HEK293 (cell line): ENCODE measurements around the gene TIMP2.

Source experiments
- KLF1 ChIP-seq: fragments of 450-650 bp; formaldehyde crosslinking; IDR thresholded peaks from 2 replicates; pipeline ENCODE4 v1.5.1; 2016; ENCODE audit warnings: missing biosample characterization, missing genetic modification characterization
- KLF10 ChIP-seq: fragments of 450-650 bp; IDR thresholded peaks from 2 replicates; pipeline ENCODE4 v1.5.1; 2018; ENCODE audit warnings: missing biosample characterization, mild to moderate bottlenecking, missing genetic modification characterization
- OSR2 ChIP-seq: fragments of 450-650 bp; formaldehyde crosslinking; IDR thresholded peaks from 2 replicates; pipeline ENCODE4 v1.5.1; 2016; ENCODE audit warnings: missing biosample characterization, missing genetic modification characterization
- SP2 ChIP-seq: fragments of 450-650 bp; formaldehyde crosslinking; IDR thresholded peaks from 2 replicates; pipeline ENCODE4 v1.5.1; 2016; ENCODE audit warnings: missing biosample characterization, missing genetic modification characterization
- TCF7L2 ChIP-seq: IDR thresholded peaks from 2 replicates; pipeline ENCODE4 v1.6.1; 2011; ENCODE audit warnings: low read depth, mild to moderate bottlenecking, inconsistent platforms, low read length, moderate library complexity, borderline replicate concordance
- WT1 ChIP-seq: fragments of 450-650 bp; formaldehyde crosslinking; IDR thresholded peaks from 2 replicates; pipeline ENCODE4 v1.5.1; 2016; ENCODE audit warnings: missing biosample characterization, missing genetic modification characterization
- ZNF221 ChIP-seq: fragments of 450-650 bp; formaldehyde crosslinking; IDR thresholded peaks from 2 replicates; pipeline ENCODE4 v1.5.1; 2017; ENCODE audit warnings: missing biosample characterization, missing genetic modification characterization, borderline replicate concordance
- ZNF324 ChIP-seq: fragments of 450-650 bp; formaldehyde crosslinking; IDR thresholded peaks from 2 replicates; pipeline ENCODE4 v1.5.1; 2016; ENCODE audit warnings: missing biosample characterization, missing genetic modification characterization
- ZNF341 ChIP-seq: fragments of 450-650 bp; formaldehyde crosslinking; IDR thresholded peaks from 2 replicates; pipeline ENCODE4; 2016; ENCODE audit warnings: low read depth, missing biosample characterization, missing genetic modification characterization
- ZNF391 ChIP-seq: fragments of 450-650 bp; formaldehyde crosslinking; IDR thresholded peaks from 2 replicates; pipeline ENCODE4 v1.5.1; 2016; ENCODE audit warnings: low read depth, missing biosample characterization, missing genetic modification characterization, borderline replicate concordance
- ZNF394 ChIP-seq: fragments of 450-650 bp; formaldehyde crosslinking; IDR thresholded peaks from 2 replicates; pipeline ENCODE4 v1.5.1; 2016; ENCODE audit warnings: missing biosample characterization, missing genetic modification characterization, mild to moderate bottlenecking, moderate library complexity, borderline replicate concordance
- ZNF510 ChIP-seq: fragments of 450-650 bp; formaldehyde crosslinking; IDR thresholded peaks from 2 replicates; pipeline ENCODE4 v1.5.1; 2018; ENCODE audit warnings: mild to moderate bottlenecking, missing genetic modification characterization, missing biosample characterization; ENCODE audit not compliant: insufficient replicate concordance
- ZNF600 ChIP-seq: fragments of 450-650 bp; formaldehyde crosslinking; IDR thresholded peaks from 2 replicates; pipeline ENCODE4 v1.5.1; 2016; ENCODE audit warnings: missing biosample characterization, missing genetic modification characterization
- ZNF610 ChIP-seq: fragments of 450-650 bp; formaldehyde crosslinking; IDR thresholded peaks from 2 replicates; pipeline ENCODE4 v1.5.1; 2016; ENCODE audit warnings: missing biosample characterization, missing genetic modification characterization, borderline replicate concordance
- ZNF777 ChIP-seq: fragments of 450-650 bp; formaldehyde crosslinking; IDR thresholded peaks from 2 replicates; pipeline ENCODE4 v1.5.1; 2017; ENCODE audit warnings: missing biosample characterization, missing genetic modification characterization, borderline replicate concordance
- ZNF792 ChIP-seq: fragments of 450-650 bp; formaldehyde crosslinking; IDR thresholded peaks from 2 replicates; pipeline ENCODE4 v1.5.1; 2016; ENCODE audit warnings: missing biosample characterization, missing genetic modification characterization
- TF ChIP-seq, protein P1 (sequence below): fragments of 450-650 bp; formaldehyde crosslinking; IDR thresholded peaks from 2 replicates; pipeline ENCODE4 v1.5.1; 2016; ENCODE audit warnings: missing biosample characterization, missing genetic modification characterization, low read depth
- TF ChIP-seq, protein P2 (sequence below): fragments of 450-650 bp; formaldehyde crosslinking; IDR thresholded peaks from 2 replicates; pipeline ENCODE4 v1.5.1; 2016; ENCODE audit warnings: missing biosample characterization, missing genetic modification characterization
- TF ChIP-seq, protein P3 (sequence below): fragments of 450-650 bp; formaldehyde crosslinking; IDR thresholded peaks from 2 replicates; pipeline ENCODE4 v1.5.1; 2016; ENCODE audit warnings: missing biosample characterization, missing genetic modification characterization
- TF ChIP-seq, protein P4 (sequence below): fragments of 450-650 bp; formaldehyde crosslinking; IDR thresholded peaks from 2 replicates; pipeline ENCODE4 v1.5.1; 2016; ENCODE audit warnings: missing biosample characterization, missing genetic modification characterization
- TF ChIP-seq, protein P5 (sequence below): fragments of 450-650 bp; formaldehyde crosslinking; optimal IDR thresholded peaks from 2 replicates; pipeline ENCODE3; 2016; ENCODE audit warnings: missing biosample characterization, mild to moderate bottlenecking, missing genetic modification characterization
- TF ChIP-seq, protein P6 (sequence below): IDR thresholded peaks from 2 replicates; pipeline ENCODE4 v1.6.1; 2011; ENCODE audit warnings: mild to moderate bottlenecking, low read depth, low read length, borderline replicate concordance
- TF ChIP-seq, protein P7 (sequence below): fragments of 450-650 bp; formaldehyde crosslinking; IDR thresholded peaks from 2 replicates; pipeline ENCODE4 v1.5.1; 2016; ENCODE audit warnings: missing biosample characterization, missing genetic modification characterization

TIMP2 gene

DNA sequence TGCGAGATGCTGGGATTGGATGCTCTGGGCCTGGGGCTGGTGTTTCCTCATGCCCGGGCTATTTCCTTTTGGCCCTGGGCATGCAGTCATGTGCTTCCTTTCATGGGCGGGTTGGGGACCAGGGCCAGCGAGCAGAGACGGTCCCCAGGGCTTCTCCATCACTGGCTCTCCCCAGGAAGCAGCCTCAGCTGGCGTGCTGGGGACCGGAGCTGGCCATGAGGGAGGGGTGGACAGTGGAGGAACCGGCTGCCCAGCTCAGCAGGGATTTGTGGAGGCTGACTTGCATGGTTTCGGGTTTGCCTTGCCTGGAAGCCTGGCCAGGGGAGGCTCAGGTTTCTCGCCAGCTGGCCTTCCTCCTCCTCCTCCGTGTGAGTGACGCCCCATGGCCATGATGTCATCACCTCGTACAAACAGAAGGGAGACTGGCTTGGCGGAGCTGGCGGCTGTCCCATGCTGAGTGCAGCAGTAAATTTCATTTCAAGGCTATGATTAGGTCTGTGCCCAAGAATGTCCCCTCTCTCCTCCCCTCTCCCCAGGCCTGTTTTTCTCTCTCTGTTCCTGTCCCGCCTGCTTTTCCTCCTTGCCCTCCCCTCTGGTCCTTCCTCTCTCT is 8.9 kb upstream of the TIMP2 start (continued):
- TF ChIP-seq SP2 (tag by site-specific recombination) (peak; percentile 70), ZNF777 (tag by site-specific recombination) (no peak), ZNF221 (tag by site-specific recombination) (no peak), ZNF510 (tag by site-specific recombination) (no peak), ZNF324 (tag by site-specific recombination) (peak; percentile 52), ZNF600 (tag by site-specific recombination) (peak; percentile 83; the same call in 1 of the 2 replicates), ZNF391 (peak; percentile 77; the same call in 1 of the 2 replicates), ZNF792 (tag by site-specific recombination) (peak; percentile 14; the same call in 1 of the 2 replicates), KLF10 (tag by site-specific recombination) (peak; percentile 85), TCF7L2 (no peak), ZNF394 (tag by site-specific recombination) (peak; percentile 49; the same call in 1 of the 2 replicates), ZNF610 (tag by site-specific recombination) (no peak), ZNF341 (peak; percentile 97), KLF1 (peak; percentile 78), WT1 (tag by site-specific recombination) (peak; percentile 94), OSR2 (tag by site-specific recombination) (peak; percentile 55)
- TF ChIP-seq, protein P1, sequence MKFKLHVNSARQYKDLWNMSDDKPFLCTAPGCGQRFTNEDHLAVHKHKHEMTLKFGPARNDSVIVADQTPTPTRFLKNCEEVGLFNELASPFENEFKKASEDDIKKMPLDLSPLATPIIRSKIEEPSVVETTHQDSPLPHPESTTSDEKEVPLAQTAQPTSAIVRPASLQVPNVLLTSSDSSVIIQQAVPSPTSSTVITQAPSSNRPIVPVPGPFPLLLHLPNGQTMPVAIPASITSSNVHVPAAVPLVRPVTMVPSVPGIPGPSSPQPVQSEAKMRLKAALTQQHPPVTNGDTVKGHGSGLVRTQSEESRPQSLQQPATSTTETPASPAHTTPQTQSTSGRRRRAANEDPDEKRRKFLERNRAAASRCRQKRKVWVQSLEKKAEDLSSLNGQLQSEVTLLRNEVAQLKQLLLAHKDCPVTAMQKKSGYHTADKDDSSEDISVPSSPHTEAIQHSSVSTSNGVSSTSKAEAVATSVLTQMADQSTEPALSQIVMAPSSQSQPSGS (tag by site-specific recombination), result peak; percentile 99
- TF ChIP-seq, protein P2, sequence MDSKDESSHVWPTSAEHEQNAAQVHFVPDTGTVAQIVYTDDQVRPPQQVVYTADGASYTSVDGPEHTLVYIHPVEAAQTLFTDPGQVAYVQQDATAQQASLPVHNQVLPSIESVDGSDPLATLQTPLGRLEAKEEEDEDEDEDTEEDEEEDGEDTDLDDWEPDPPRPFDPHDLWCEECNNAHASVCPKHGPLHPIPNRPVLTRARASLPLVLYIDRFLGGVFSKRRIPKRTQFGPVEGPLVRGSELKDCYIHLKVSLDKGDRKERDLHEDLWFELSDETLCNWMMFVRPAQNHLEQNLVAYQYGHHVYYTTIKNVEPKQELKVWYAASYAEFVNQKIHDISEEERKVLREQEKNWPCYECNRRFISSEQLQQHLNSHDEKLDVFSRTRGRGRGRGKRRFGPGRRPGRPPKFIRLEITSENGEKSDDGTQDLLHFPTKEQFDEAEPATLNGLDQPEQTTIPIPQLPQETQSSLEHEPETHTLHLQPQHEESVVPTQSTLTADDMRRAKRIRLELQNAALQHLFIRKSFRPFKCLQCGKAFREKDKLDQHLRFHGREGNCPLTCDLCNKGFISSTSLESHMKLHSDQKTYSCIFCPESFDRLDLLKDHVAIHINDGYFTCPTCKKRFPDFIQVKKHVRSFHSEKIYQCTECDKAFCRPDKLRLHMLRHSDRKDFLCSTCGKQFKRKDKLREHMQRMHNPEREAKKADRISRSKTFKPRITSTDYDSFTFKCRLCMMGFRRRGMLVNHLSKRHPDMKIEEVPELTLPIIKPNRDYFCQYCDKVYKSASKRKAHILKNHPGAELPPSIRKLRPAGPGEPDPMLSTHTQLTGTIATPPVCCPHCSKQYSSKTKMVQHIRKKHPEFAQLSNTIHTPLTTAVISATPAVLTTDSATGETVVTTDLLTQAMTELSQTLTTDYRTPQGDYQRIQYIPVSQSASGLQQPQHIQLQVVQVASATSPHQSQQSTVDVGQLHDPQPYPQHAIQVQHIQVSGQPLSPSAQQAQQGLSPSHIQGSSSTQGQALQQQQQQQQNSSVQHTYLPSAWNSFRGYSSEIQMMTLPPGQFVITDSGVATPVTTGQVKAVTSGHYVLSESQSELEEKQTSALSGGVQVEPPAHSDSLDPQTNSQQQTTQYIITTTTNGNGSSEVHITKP (tag by site-specific recombination), result peak; percentile 54
- TF ChIP-seq, protein P3, sequence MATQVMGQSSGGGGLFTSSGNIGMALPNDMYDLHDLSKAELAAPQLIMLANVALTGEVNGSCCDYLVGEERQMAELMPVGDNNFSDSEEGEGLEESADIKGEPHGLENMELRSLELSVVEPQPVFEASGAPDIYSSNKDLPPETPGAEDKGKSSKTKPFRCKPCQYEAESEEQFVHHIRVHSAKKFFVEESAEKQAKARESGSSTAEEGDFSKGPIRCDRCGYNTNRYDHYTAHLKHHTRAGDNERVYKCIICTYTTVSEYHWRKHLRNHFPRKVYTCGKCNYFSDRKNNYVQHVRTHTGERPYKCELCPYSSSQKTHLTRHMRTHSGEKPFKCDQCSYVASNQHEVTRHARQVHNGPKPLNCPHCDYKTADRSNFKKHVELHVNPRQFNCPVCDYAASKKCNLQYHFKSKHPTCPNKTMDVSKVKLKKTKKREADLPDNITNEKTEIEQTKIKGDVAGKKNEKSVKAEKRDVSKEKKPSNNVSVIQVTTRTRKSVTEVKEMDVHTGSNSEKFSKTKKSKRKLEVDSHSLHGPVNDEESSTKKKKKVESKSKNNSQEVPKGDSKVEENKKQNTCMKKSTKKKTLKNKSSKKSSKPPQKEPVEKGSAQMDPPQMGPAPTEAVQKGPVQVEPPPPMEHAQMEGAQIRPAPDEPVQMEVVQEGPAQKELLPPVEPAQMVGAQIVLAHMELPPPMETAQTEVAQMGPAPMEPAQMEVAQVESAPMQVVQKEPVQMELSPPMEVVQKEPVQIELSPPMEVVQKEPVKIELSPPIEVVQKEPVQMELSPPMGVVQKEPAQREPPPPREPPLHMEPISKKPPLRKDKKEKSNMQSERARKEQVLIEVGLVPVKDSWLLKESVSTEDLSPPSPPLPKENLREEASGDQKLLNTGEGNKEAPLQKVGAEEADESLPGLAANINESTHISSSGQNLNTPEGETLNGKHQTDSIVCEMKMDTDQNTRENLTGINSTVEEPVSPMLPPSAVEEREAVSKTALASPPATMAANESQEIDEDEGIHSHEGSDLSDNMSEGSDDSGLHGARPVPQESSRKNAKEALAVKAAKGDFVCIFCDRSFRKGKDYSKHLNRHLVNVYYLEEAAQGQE, result 0 out of 2 replicates have a peak, but pooled peaks have one; percentile 37
- TF ChIP-seq, protein P4, sequence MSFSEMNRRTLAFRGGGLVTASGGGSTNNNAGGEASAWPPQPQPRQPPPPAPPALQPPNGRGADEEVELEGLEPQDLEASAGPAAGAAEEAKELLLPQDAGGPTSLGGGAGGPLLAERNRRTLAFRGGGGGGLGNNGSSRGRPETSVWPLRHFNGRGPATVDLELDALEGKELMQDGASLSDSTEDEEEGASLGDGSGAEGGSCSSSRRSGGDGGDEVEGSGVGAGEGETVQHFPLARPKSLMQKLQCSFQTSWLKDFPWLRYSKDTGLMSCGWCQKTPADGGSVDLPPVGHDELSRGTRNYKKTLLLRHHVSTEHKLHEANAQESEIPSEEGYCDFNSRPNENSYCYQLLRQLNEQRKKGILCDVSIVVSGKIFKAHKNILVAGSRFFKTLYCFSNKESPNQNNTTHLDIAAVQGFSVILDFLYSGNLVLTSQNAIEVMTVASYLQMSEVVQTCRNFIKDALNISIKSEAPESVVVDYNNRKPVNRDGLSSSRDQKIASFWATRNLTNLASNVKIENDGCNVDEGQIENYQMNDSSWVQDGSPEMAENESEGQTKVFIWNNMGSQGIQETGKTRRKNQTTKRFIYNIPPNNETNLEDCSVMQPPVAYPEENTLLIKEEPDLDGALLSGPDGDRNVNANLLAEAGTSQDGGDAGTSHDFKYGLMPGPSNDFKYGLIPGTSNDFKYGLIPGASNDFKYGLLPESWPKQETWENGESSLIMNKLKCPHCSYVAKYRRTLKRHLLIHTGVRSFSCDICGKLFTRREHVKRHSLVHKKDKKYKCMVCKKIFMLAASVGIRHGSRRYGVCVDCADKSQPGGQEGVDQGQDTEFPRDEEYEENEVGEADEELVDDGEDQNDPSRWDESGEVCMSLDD (tag by site-specific recombination), result peak; percentile 76
- TF ChIP-seq, protein P5, sequence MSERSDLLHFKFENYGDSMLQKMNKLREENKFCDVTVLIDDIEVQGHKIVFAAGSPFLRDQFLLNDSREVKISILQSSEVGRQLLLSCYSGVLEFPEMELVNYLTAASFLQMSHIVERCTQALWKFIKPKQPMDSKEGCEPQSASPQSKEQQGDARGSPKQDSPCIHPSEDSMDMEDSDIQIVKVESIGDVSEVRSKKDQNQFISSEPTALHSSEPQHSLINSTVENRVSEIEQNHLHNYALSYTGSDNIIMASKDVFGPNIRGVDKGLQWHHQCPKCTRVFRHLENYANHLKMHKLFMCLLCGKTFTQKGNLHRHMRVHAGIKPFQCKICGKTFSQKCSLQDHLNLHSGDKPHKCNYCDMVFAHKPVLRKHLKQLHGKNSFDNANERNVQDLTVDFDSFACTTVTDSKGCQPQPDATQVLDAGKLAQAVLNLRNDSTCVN (tag by site-specific recombination), result peak; percentile 9
- TF ChIP-seq, protein P6, sequence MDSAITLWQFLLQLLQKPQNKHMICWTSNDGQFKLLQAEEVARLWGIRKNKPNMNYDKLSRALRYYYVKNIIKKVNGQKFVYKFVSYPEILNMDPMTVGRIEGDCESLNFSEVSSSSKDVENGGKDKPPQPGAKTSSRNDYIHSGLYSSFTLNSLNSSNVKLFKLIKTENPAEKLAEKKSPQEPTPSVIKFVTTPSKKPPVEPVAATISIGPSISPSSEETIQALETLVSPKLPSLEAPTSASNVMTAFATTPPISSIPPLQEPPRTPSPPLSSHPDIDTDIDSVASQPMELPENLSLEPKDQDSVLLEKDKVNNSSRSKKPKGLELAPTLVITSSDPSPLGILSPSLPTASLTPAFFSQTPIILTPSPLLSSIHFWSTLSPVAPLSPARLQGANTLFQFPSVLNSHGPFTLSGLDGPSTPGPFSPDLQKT, result no peak
- TF ChIP-seq, protein P7, sequence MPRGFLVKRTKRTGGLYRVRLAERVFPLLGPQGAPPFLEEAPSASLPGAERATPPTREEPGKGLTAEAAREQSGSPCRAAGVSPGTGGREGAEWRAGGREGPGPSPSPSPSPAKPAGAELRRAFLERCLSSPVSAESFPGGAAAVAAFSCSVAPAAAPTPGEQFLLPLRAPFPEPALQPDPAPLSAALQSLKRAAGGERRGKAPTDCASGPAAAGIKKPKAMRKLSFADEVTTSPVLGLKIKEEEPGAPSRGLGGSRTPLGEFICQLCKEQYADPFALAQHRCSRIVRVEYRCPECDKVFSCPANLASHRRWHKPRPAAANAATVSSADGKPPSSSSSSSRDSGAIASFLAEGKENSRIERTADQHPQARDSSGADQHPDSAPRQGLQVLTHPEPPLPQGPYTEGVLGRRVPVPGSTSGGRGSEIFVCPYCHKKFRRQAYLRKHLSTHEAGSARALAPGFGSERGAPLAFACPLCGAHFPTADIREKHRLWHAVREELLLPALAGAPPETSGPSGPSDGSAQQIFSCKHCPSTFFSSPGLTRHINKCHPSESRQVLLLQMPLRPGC (tag by site-specific recombination), result peak; percentile 94
